ENCODE results near the gene DBNL.

The DBNL gene

DNA sequence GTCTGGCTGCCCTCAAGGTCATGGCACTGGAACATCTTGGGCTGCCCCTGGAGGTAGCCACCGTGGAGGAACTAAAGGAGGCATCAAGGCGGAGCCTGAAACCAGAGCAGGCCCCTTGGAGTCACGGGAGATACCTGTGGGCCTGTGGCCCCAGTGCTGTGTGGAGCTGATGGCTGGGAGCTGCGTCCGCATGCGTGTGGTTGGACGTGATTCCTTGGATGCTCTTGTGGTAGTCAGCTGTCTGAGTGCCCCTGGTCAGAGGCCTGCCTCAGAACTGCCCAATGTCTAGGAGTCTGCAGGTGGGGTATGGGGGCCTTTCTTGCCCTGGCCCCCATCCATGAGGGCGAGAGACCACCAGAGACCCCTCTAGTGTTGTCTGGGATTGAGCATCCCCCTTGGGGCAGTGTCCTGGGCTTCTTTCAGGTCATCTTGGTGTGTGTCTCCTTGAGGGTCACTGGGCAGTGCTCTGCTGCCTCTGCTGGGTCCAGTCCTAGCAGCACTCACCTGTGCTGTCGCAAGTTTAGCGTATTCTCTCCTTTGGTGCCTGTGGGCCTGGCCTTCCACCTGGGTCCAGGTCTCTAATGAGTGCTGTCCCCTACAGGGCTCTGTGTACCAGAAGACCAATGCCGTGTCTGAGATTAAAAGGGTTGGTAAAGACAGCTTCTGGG, 12.8 kb downstream of the DBNL start:
- no peak for TF ChIP-seq CTCF (IDR thresholded peaks at IDR 0.05; ENCODE audit: borderline replicate concordance, insufficient read depth, low read depth, low read length)
- no peak overlapping the region for H3K4me3 ChIP-seq (ENCODE audit: low read depth, low read length)

DNA sequence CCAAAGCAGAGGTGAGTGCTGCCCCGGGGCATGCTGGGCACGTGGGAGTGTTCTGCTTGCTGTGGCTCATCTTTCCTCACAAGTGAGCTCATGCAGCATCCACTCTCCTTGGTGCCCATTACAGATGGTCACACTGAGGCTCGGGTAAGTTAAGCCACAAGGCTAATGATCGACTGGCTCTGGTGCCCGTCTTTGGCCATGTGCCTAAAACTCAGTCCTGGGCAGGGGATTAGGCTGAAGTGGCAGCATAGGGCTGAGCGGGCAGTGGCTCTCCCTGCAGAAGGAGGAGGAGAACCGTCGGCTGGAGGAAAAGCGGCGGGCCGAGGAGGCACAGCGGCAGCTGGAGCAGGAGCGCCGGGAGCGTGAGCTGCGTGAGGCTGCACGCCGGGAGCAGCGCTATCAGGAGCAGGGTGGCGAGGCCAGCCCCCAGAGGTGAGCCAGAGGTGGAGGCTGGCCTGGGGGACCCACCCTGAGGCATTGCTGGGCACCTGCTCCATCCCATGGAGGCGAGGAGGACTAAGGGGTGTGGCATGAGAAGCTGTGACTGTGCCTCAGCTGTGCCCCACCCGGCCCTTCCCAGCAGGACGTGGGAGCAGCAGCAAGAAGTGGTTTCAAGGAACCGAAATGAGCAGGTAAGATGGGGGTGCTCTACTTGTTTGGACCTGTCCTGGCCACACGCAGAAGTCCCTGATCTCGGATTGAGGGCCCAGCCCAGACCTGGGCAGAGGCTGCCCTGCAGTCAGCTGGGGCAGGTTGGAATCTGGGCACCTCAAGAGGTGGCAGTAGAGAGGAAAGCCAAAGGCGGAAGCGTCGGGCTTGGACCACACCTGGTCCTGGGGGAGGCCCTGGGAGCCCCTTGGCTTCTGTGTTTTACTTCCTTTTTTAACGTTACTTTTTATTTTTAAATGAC, 13.6 kb downstream of the DBNL start:
- no peak for TF ChIP-seq CTCF (IDR thresholded peaks at IDR 0.05; ENCODE audit: borderline replicate concordance, insufficient read depth, low read depth, low read length)
- no peak overlapping the region for H3K4me3 ChIP-seq (ENCODE audit: low read depth, low read length)

DNA sequence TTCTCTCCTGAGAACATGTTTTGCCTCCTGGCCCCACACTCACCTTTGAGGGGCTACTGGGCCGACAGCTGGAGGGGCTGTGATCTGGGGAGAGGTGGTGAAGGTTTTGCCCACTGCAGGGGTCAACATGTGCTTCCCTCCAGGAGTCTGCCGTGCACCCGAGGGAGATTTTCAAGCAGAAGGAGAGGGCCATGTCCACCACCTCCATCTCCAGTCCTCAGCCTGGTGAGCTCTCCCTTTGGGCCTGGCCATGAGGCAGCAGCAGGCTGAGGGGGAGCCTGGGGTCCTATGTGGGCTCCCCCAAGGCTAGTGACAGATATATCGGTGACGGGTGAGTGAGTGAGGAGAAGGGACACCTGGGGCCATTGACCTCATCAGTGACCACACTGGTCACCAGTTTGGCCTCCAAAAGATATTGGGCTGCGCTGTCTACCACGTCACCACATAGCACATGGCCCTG, 14.3 kb downstream of the DBNL start:
- H3K4me3 ChIP-seq (ENCODE audit: low read depth, low read length) = no peak overlapping the region
- TF ChIP-seq CTCF (IDR thresholded peaks at IDR 0.05; ENCODE audit: borderline replicate concordance, insufficient read depth, low read depth, low read length) = no peak

GRCh38 chr7:44059219-44060090, 15.0 kb downstream of the DBNL start:
- no peak overlapping the region for H3K4me3 ChIP-seq (ENCODE audit: low read depth, low read length)
- TF ChIP-seq CTCF (IDR thresholded peaks at IDR 0.05; ENCODE audit: borderline replicate concordance, insufficient read depth, low read depth, low read length) = no peak

GRCh38 chr7:44060091-44060947, 15.8 kb downstream of the DBNL start:
- TF ChIP-seq CTCF (IDR thresholded peaks at IDR 0.05; ENCODE audit: borderline replicate concordance, insufficient read depth, low read depth, low read length) = no peak
- H3K4me3 ChIP-seq (ENCODE audit: low read depth, low read length) = no peak overlapping the region

DNA sequence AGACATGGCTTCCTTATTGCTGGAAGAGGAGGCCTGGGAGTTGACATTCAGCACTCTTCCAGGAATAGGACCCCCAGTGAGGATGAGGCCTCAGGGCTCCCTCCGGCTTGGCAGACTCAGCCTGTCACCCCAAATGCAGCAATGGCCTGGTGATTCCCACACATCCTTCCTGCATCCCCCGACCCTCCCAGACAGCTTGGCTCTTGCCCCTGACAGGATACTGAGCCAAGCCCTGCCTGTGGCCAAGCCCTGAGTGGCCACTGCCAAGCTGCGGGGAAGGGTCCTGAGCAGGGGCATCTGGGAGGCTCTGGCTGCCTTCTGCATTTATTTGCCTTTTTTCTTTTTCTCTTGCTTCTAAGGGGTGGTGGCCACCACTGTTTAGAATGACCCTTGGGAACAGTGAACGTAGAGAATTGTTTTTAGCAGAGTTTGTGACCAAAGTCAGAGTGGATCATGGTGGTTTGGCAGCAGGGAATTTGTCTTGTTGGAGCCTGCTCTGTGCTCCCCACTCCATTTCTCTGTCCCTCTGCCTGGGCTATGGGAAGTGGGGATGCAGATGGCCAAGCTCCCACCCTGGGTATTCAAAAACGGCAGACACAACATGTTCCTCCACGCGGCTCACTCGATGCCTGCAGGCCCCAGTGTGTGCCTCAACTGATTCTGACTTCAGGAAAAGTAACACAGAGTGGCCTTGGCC, 16.6 kb downstream of the DBNL start:
- TF ChIP-seq CTCF (IDR thresholded peaks at IDR 0.05; ENCODE audit: borderline replicate concordance, insufficient read depth, low read depth, low read length) = no peak
- no peak overlapping the region for H3K4me3 ChIP-seq (ENCODE audit: low read depth, low read length)

All from GM12875 (cell line).